Stimulated activated CD8-positive, alpha-beta memory T cell treated with anti-CD3 and anti-CD28 coated beads, Interleukin-2, amount 100 ng/mL, for 1 hour (primary cell): ENCODE results near the gene ABHD16A.
A peak's percentile ranks its signal among the peaks of the same experiment; 100 is the strongest.

Experiments used
- DNase-seq, 2 donors: peaks; one replicate each; pipeline ENCODE4 v3.0.0-alpha.2; 2020; ENCODE audit warnings: low read depth in 2 of 2

Gene ABHD16A

DNA sequence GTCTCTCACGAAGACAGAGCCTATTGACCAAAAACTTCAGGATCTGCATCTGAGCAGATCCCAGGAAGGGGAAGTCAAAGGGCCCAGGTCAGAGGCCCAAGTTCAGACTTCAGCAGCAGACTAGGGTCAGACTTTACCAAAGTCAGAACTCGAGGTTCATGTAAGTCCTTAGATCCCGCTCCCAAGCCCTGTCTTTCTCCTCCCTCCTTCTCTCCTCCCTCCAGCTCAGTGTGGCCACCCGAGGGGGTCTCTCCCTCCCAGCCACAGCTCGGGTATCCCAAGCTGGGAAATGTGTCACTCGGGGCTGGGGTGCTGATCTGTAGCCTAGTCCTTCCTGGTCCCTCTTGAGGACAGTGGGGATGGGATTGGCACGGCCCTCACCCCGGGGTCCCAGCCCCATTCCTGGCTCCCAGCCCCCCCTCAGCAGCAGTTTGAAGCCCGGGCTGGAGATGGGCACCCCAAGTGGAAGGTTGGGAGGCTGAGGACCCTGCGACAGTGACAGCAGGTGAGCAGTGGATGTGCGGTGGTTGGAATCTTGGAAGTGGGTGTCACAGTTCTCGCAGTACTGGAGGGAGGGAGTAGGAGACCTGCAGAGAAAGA is 40.9 kb downstream of the ABHD16A start:
- no peak for DNase-seq

- DNase-seq: no peak
These were observed 41.6 kb downstream of the ABHD16A start for GRCh38 chr6:31661262-31662123.

- peak; percentile 58 to 64 for DNase-seq
These were observed 42.5 kb downstream of the ABHD16A start, which contains the start of gene C6orf47 for GRCh38 chr6:31660381-31661261. C6orf47 (minus strand) TSS chr6:31660778; CDS start chr6:31659947, 831 bp downstream.

GRCh38 chr6:31659649-31660380 is 43.3 kb downstream of the ABHD16A start:
- DNase-seq: no peak

DNA sequence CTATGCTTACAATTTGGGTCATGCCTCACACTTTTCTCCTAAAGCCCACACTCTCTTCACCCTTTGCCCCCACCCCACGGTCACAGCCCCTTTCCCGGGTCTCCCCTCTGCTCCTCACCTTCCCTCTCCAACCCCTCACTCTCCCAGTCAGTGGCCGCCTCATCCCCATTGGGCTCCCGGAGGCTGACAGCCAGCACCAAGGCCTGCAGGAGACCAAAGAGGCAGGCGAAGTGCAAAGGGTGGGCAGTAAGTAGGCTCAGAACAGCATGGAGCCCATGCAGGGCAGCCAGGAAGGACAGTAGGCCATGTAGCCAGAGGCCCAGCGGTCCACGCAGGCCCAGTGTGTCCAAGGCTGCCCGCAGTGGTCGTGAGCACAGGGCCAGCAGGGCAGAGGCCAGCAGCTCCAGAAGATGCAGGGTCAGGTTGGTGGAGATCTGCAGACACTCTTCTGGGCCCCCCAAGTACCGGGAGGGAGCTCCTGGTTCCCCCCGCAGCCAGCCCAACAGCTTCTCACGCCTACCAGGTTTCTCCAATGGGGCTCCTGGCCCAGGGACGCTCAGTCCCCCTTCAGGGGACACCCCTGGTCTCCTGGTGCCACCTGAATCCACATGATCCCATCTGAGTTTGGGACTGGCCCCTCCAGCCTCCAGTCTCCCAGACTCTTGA is 44.0 kb downstream of the ABHD16A start:
- DNase-seq: no peak

GRCh38 chr6:31658158-31658688 is 44.9 kb downstream of the ABHD16A start:
- no peak for DNase-seq

DNA sequence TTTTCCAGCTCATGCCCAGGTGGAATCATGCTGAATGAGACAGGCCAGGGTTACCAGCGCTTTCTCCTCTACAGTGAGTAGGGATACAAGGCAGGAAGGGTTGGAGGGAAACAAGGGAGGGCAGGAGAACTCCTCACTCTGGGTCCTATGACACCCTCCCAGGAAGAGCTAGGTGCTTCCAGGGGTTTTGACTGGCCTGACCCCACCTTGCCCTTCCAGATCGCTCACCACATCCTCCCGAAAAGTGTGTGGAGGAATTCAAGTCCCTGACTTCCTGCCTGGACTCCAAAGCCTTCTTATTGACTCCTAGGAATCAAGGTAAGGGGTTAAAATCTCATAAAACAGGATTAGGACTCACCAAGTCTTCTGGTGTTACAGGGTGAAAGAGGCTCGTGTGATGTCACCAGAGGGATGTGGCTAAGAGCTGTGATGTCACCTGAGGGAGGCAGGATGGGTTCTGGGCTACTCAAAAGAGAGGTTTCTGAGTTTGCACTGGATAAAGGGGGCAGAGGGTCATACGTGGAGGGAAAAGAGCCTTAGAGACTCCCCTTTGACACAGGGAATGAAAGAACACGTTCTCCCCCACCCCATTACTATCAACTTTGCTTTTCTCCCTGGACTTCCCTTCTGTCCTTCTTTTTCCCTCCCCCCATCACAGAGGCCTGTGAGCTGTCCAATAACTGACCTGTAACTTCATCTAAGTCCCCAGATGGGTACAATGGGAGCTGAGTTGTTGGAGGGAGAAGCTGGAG is 45.5 kb downstream of the ABHD16A start:
- no peak for DNase-seq

- no peak for DNase-seq
These were observed 47.5 kb downstream of the ABHD16A start, which contains the start of gene APOM for GRCh38 chr6:31655349-31656237. APOM (plus strand) TSS chr6:31655894; CDS start chr6:31655967, 73 bp downstream.

- DNase-seq: no peak
These were observed 48.4 kb downstream of the ABHD16A start for GRCh38 chr6:31654574-31655348.

DNA sequence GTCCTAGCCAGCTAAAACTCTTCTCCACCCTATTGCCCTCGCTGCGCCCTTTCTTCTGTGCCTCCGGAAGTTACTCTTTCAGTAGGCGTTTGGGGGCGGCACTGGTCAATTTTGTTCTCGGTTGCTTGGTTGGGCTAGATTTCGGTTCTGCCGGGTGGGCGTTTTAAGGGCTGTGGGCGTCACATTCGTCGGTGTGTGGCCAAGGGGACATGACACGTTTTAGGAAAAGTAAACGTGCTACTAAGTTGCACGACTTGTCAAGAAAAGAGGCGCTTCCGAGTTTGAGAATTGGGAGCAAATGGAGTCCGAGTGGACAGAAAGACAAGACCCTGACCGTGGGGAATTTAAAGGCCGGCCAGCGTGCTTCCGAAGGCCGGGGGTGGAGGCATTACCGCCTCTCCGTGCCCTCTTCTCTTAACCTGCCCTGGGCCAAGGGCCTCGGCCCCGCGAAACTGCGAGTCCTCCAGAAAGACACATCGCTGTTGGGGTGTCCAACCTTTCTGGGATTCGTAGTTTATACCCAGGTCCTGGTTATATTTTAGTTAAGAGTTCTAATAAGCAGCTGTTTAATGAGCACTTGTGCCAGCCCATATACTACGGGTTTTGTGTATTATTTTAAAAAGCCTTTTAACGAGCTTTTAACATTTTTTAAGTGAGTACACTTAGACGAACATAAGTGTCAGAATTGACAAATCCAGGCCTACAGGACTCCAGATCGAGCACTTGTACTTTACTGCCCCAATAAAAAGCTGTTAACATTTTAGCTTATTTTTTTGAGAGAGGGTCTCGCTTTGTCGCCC is 50.0 kb downstream of the ABHD16A start:
- peak in 1 of 2 donors; percentile 73 for DNase-seq

- DNase-seq: no peak
These were observed 51.4 kb downstream of the ABHD16A start for GRCh38 chr6:31651602-31652191.

DNA sequence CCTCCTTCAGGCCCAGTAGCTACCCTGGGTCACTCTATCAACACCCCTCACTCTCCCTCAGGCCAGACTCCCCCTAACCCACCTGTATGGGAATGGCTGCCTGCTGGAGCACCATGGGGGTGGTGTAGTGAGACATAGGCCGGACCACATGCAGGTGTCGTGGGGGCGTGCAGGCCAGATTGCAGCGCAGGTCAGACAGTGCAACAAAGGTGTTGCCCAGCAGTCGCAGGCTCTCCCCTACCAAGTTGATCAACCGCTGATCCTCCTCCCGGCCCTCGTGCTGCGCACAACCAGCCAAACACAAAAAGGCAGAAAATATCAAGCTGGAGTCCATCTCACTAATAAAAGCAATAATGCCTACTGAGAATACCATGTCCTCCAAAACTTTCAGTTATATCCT is 57.8 kb downstream of the ABHD16A start:
- DNase-seq: no peak

DNA sequence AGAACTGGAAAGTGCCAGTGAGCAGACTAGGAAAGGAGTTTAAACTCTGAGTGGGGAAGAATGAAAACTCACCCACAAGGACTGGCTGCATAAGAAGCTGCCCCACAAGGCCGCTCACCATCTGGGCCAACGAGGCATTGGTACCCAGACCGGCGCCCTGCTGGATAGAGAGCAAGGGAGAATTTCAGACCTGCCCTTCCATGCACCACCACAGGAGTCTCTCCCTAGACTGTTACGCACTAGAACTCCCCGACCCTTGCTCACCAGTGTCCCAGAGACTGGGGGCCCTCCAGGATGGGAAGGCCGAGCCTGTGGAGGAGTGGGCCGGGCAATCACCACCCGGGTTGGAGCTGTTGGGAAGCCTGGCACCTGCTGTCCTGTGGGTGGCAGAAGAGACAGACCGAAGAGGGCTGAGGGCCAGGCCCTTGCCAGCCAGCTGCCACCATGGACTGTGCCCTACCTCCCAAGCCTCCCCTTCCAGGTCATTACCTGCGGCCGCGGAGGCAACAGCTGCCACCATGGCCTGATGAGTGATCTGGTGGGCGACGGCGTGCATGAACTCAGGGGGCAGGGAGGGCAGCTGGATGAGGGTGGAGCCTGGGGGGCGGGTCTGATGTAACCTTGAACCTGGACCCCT is 59.2 kb downstream of the ABHD16A start:
- DNase-seq: no peak

- DNase-seq: no peak
These were observed 60.1 kb downstream of the ABHD16A start for GRCh38 chr6:31642798-31643570.

DNA sequence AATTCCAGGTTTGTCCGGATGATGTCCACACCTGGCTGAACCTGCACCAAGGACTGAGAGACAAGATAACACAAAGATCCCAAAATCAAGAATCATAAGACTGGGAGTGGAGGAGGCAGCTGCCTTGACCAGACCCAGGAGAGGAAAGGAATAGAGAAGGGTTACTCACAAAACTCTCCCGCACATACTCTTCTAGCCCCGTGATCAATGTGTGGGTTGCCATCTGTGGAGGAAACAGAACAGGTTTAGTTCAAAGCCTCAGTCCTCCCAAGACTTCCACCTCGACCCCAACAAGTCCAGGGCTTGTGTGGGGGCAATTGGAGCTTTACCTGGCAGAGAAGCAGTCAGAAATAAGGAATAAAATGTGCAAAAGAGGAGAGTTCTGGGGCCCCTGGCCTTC is 61.8 kb downstream of the ABHD16A start:
- no peak for DNase-seq
